NCI-H526 treated with DMSO at 0.1 percent for 48 hours (cell line): ENCODE measurements around the gene DNMT3L.
"Not testable (repeated sequence)": the region's sequence is repeated elsewhere in the genome, so short reads cannot be mapped to it uniquely, and the experiment has no call there.

Source experiments
- DNase-seq: peaks from one replicate; lab custom pipeline; 2025; lab: John Stamatoyannopoulos, UW

The DNMT3L gene

DNA sequence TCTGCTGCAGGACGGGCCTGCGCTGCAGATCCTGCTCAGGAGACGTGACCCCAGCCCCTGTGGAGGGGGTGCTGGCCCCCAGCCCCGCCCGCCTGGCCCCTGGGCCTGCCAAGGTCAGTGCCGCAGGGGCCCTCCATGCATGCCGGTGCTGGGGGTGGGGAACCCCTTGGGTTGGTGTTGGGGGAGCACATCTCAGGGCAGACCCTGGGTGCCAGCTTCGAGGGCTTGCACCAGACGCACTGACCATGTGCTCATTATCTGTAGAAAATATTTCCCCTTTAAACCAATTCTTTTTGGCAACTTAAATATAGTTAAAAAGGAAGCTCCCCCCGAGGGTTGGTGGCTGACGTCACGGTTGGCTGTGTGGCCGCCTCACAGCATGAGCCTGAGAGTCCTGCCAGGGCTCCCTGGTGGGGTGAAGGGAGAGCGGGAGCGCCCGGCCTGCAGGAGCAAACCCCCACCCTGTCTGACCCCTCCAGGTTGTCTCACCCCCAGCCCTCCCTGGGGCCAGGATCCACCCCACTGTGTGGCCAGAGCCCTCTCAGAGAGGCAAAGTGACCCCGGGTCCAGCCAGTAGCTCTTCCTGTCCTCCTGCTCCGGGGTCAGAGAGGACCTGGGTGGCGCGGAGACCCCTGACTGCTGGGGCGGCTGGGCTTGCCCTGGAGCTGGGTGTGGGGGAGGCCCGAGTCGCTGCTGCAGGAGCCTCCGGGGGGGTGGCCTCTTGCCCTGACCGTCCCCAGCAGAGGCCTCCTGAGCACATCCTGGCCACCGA lies 32.9 kb upstream of the DNMT3L start:
- no peak for DNase-seq

DNA sequence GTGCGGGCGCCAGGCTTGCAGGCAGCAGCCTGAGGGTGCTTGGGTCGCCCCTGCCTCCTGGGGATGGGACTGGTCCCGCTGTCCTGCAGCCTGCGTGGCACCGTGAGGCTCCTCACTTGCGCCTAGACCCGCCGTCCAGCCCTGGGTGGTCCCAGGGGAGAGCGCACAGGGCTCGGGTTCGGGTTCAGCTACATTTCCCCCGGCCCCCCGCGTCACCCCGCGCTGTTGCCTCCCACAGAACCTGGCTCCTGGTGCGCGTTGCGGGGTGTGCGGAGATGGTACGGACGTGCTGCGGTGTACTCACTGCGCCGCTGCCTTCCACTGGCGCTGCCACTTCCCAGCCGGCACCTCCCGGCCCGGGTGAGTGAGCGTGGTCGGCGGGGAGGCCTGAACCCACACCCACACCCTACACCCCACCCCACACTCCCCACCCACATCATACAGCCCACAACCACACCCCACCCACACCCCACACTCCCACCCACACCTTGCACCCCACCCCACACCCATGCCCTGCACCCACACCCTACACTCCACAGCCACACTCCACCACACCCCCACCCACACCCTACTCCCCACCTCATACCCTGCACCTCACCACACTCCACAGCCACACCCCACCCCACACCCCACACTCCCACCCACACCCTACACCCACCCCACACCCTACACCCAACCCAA lies 32.0 kb upstream of the DNMT3L start:
- DNase-seq = no peak

GRCh38 chr21:44292812-44293195 lies 31.1 kb upstream of the DNMT3L start:
- no peak for DNase-seq

- no peak for DNase-seq
These were observed 30.5 kb upstream of the DNMT3L start for GRCh38 chr21:44291936-44292811.

DNA sequence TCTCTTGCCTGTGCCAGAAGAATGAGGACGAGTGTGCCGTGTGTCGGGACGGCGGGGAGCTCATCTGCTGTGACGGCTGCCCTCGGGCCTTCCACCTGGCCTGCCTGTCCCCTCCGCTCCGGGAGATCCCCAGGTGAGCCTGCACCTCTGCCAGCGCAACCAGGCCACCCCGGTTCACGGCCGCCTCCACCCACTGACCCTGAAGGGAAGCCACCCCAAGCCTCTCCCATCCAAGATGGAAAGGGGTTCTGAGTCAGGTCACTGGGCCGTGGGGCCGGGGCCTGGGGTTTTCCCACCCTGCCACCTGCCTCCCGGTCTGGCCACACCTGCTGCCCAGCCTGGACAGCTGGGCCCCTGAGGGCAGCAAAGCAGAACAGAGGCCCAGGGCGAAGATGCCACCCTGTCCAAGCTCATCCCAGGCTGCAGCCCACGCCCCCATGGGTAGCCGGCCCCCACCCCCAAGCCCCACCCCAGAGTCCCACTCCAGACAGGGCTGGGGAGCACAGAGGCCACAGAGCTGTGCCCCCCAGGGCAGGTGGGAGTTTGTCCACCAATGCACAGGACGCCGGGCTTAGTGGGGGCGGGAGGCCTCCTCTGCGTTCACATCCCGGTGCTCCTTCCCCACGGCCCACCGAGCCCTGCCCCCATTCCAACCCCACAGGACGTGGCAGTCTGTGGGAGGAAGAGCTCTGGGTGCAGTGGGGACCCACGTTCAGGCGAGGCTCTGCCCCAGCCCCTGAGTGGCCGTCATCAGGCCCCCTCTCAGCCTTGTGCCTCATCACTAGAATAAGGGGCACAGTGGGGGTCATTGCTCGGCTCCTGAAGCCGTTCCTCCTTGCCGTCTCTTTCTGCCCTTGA lies 29.6 kb upstream of the DNMT3L start:
- no peak for DNase-seq

DNA sequence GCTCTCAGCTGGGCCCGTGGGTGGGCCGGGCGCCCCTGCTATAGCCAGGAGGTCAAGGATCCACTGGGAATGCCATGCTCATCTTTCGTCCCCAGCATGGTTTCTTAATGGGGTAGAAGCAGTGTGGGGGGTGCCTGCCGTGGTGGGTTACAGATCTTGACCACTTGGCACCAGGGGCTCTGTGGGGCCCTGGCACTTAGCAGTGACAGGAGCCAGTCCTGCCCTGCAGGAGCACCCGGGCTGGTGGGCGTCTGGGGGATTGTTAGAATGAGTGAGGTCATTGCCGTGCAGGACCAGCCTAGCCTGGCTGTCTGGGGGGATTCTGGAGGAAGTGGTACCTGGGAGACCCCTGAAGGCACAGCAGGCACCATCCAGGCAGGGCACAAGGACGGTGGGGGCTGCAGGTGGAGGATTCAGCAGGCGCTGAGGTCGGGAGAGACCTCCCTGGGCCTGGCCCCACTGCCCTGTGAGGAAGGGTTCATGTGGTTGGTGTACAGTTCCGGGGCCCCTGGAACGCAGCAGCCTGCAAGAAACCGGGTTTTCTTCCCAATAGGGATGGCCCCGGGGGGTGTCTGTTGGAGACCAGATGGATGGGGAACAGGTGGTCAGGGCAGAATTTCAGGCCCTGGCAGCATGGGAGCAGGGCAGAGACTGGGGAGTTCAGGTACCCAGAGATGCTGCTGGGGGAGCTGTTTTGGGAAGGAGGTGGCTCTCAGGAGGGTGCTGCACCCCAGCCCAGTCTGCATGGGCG lies 28.8 kb upstream of the DNMT3L start:
- no peak for DNase-seq

DNA sequence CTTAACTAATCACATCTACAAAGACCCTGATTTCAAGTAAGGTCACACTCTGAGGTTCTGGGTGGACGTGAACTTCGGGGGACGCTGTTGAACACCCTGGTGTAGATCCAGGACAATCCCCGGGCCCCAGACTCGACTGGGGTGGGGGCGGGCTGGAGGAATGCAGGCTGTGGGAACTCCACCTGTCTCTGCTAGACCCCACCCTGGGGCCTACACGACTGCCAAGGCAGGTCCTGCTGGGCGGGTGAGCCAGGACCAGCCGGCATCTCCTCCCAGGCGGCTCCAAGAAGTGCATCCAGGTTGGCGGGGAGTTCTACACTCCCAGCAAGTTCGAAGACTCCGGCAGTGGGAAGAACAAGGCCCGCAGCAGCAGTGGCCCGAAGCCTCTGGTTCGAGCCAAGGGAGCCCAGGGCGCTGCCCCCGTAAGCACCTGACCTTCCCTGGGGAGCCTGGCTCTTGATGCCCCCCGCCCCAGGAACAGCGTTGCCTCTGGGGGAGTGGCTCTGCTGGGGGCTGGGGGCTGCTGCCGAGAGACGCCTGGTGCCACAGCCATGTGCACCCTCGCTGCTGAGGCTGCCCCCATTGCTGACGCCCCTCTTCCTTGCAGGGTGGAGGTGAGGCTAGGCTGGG lies 27.8 kb upstream of the DNMT3L start:
- DNase-seq = no peak

DNA sequence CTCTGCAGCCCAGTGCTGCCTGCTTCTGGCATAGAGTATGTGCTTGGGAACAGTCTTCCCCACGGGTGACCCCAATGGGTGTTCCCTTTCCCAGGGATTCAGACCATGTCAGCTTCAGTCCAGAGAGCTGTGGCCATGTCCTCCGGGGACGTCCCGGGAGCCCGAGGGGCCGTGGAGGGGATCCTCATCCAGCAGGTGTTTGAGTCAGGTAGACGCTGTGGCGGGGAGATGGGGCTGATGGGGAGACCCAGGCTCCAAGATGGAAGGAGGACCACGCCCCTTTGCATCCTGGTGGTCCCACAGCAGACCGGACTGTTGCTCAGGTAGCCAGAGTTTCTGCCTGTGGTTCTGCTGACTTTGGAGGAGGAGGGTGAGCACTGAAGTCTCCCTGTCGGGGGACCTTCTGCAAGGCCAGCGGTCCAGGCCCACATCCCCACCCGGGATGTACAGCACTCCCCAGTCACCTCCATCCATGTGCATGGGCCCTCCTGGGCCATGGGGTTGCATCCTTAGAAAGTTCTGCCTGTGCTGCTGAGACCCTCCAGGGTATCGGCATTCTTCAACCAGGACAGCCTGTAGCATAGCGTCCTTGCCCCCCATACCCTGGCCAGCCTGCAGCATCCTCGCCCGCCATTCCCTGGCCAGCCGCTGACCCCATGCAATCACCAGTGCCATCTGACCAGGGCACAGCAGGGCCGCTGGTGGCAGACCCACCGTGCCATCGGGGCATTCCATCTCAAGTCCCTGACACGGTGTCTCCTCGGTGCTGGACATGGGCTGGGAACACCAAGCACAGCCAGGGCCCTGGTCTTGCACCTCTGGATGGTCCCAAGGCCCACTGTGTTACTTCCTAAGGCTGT lies 26.8 kb upstream of the DNMT3L start:
- DNase-seq = no peak

GRCh38 chr21:44286716-44287632 lies 25.3 kb upstream of the DNMT3L start:
- DNase-seq = no peak

DNA sequence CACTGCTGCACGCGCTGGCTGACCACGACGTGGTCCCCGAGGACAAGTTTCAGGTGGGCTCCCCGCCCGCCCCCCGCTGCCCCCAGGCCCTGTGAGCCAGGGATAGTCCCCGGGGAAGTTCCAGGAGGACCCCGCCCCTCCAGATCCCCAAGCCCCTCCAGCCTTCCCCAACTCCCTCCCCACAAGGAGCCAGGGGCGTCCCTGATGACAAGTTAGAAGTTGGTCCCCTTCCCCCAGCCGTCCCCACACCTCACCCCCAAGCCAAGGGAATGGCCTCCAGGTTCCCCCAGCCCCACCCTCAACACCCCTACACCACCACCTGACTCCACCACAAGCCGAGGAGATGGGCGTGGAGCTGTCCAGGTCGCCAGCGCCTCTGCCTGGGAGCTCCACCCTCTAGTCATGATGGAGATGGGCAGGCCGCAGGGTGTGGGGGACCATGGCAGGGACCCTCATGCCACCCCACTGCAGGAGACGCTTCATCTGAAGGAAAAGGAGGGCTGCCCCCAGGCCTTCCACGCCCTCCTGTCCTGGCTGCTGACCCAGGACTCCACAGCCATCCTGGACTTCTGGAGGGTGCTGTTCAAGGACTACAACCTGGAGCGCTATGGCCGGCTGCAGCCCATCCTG lies 24.5 kb upstream of the DNMT3L start:
- DNase-seq = no peak

DNA sequence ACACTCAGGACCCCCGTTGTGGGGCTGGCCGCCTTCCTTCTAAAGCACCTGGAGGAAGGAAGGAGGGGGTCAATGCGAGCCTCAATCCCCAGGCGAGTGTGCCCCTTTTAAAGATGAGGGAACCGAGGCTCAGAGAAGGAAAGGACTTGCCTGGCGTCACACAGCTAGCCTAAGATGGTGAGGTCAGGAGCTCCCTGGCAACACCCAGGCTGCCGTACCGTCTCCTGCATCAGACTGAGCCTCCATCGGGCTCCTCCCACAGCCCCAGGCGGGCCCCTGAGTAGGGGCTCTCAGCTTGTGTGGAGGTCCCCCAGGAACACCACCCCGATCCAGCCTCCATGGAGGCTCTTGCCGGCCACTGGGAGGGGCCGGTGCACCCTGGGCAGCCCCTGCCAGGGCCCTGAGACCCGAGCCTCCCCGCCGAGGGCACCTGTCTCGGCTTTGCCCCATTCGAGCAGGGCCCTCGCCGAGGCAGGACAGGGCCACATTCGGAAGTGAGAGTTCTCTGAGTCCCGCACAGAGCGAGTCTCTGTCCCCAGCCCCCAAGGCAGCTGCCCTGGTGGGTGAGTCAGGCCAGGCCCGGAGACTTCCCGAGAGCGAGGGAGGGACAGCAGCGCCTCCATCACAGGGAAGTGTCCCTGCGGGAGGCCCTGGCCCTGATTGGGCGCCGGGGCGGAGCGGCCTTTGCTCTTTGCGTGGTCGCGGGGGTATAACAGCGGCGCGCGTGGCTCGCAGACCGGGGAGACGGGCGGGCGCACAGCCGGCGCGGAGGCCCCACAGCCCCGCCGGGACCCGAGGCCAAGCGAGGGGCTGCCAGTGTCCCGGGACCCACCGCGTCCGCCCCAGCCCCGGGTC lies 23.7 kb upstream of the DNMT3L start, which contains the start of gene AIRE:
Gene AIRE, plus strand, starts transcription at position 739 of the 855 bp plus-strand sequence. CDS start 131 bp downstream, outside the sequence.
- no peak for DNase-seq

DNA sequence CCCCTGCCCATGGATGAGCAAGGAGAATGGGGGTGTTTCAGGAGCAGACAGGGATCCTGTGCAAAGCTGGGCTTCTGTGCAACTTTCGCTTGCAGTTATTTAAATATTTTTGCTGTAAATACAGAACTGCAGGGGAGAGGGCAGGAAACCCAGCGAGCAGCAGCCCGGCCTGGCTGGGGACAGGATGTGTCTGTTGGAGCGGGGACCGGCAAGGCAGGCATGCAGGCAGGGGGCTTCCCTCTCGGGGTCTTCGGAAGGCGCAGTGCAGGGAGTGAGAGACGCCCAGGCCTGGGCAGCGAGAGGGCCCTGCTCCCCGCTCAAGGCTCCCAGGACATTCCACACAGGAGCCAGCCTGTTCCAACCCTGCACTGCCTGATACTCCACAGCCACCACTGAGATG lies 22.3 kb upstream of the DNMT3L start:
- no peak for DNase-seq

DNA sequence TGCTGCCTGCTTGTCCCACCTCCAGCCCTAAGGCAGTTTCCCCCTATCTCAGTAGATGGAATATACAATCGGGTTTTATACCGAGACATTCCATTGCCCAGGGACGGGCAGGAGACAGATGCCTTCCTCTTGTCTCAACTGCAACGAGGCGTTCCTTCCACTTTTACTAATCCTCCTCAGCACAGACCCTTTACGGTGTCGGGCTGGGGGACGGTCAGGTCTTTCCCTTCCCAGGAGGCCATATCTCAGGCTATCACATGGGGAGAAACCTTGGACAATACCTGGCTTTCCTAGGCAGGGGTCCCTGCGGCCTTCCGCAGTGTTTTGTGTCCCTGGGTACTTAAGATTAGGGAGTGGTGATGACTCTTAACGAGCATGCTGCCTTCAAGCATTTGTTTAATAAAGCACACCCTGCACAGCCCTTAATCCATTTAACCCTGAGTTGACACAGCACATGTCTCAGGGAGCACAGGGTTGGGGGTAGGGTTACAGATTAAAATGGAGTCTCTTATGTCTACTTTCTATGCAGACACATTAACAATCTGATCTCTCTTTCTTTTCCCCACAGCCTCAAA lies 21.6 kb upstream of the DNMT3L start:
- DNase-seq = not testable (repeated sequence)

DNA sequence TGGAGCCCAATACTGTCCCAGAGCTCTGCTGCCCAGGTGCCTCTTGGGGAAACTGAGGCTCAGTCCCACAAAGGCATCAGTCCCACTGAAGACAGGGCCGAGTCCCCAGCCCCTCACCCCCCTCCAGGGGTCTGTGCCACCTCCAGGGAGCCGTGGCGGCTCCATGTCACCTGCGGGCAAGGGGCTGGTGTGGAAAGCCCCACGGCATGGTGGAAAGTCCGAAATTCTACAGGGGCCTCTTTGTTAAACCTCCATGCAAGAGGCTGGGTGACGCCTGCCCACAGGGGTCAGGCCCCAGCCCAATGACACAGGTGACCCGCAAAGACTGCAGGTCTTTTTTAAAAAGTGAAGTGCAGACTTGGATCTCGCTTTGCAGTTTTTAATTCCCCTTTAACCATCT lies 20.7 kb upstream of the DNMT3L start:
- DNase-seq = no peak

DNA sequence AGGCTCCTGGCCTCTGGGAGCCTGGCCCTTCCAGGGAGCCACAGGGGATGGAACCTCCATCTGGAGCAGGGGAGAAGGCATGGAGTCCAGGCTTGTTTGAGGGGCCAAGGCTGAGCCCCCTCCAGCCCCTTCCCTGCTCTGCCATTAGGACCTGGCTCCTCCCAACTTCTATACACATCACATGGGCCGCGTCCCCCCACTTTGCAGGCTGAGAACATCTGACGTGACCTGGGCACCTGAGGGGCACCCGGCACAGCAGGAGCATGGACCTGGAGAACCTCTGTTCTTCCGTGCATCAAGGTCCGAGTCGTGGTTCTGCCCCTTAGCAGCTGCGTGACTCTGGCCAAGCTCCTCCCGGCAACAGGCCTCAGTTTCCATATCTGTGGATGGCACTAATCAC lies 20.1 kb upstream of the DNMT3L start:
- DNase-seq = no peak
